Adrenal gland (tissue), 5 donors: ENCODE measurements around the gene ERCC6L2.

ENCODE experiments used
- POLR2A ChIP-seq, 2 donors: fragments of 450-650 bp; IDR thresholded peaks; one replicate each; pipeline ENCODE4 v1.6.1; 2017; ENCODE audit warnings: antibody characterized with exemption in 2 of 2, mild to moderate bottlenecking in 2 of 2, moderate library complexity in 1 of 2
- TF ChIP-seq, protein P1 (sequence below), 6 experiments: fragments of 450-650 bp in 4 of 6; fragments of 200-600 bp in 2 of 6; sonication (generic) in 1 of 6; IDR thresholded peaks; 1 replicate in 5 of 6; 2 replicates in 1 of 6; pipeline versions ENCODE4 v1.5.1 to v1.8.0; 2016 to 2021; ENCODE audit warnings: antibody characterized with exemption in 6 of 6, mild to moderate bottlenecking in 2 of 6, moderate library complexity in 1 of 6
- donor health status: DM: no; HTN: no; CAD: no.

DNA sequence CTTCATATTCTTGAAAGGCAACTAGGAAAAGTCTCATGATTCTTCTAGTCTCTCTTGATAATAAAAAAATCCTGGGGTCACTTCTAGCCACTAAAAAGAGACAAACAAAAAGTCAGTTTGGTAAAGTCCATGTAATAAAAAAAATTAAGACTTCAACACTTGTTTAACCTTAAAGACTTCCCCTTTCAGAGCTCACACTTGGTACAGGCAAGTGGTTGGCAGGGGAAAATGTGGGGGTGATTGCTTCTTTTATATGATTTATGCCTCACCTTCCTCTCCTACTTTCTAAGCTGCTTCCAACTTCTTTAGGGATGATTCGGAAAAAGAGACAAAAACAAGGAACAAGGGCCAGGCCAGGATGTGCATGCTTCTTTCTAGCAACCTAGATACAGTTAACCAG, 5.1 kb upstream of the ERCC6L2 start:
- TF ChIP-seq, protein P1, sequence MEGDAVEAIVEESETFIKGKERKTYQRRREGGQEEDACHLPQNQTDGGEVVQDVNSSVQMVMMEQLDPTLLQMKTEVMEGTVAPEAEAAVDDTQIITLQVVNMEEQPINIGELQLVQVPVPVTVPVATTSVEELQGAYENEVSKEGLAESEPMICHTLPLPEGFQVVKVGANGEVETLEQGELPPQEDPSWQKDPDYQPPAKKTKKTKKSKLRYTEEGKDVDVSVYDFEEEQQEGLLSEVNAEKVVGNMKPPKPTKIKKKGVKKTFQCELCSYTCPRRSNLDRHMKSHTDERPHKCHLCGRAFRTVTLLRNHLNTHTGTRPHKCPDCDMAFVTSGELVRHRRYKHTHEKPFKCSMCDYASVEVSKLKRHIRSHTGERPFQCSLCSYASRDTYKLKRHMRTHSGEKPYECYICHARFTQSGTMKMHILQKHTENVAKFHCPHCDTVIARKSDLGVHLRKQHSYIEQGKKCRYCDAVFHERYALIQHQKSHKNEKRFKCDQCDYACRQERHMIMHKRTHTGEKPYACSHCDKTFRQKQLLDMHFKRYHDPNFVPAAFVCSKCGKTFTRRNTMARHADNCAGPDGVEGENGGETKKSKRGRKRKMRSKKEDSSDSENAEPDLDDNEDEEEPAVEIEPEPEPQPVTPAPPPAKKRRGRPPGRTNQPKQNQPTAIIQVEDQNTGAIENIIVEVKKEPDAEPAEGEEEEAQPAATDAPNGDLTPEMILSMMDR (IDR thresholded peaks at IDR 0.05), result no peak
- no peak for TF ChIP-seq POLR2A (IDR thresholded peaks at IDR 0.05)
